HG03378 (cell line): ENCODE measurements around the gene CLNK.
A peak's percentile ranks its signal among the peaks of the same experiment; 100 is the strongest.

Source experiments
- ATAC-seq: cut with Tn5 transposase; IDR thresholded peaks from one replicate; pipeline ENCODE4 v1.9.1; 2021; ENCODE audit warnings: mild to moderate bottlenecking, moderate library complexity; ENCODE audit not compliant: unreplicated experiment

CLNK gene

DNA sequence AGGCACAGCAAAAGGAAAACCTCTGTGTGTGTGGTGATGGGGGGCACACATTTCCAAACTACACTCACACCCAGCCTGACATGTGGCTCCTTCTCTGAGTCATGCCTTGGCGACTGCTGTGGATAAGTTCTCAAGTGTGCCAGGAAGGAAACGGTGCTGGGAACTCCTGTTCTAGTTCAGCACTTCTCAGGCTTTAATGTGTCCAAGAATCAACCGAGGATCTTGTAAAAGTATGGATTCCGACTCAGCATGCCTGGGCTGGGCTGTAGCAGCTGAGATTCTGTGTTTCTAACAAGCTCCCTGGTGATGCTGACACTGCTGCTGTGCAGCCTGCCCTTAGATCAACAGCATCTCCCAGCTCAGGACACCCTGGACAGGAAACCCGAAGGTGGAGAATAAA, 20.2 kb downstream of the CLNK start:
- no peak for ATAC-seq

DNA sequence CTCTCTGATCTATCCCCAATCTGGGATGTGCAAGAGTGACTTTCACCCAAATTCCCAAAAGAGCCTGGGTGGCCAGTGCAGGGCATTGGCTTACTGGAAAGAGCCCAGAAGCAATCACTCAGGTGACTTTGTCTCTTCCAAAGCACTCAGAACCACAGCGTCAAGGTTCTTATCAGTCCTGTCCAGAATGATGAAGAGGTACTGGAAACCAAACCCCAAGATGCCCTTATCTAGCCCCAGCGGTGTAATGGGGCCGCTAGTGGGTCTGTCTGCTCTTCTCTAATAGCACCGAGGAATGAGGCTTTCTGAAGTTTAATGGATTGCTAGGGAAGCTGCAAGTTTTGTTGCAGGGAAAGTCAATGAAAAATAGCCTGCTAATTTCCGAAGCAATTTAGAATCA, 21.6 kb downstream of the CLNK start:
- ATAC-seq = no peak

GRCh38 chr4:10661047-10661446, 23.5 kb downstream of the CLNK start:
- no peak for ATAC-seq

GRCh38 chr4:10659251-10659650, 25.3 kb downstream of the CLNK start:
- no peak for ATAC-seq

- no peak for ATAC-seq
Observed at GRCh38 chr4:10656988-10657387, 27.6 kb downstream of the CLNK start.

DNA sequence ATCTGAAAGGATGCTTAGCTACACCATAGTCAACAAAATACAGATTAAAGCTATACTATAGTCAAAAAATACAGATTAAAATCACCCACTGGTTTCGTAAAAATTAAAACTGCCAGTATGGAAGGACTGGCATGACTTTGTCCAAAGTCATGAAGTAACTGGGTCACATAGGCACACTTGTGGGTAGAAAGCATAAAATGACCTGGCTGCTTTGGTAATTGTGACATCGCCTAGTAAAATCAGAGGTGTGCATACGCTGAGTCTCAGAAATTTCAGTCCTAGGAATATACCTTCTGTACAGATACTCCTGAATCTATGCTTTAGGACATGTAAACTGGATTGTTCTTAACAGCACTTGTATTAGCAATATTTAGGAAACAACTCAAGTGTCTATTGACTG, 28.1 kb downstream of the CLNK start:
- no peak for ATAC-seq

GRCh38 chr4:10655968-10656367, 28.6 kb downstream of the CLNK start:
- ATAC-seq = no peak

- no peak for ATAC-seq
Observed at GRCh38 chr4:10648479-10648878, 36.1 kb downstream of the CLNK start.

DNA sequence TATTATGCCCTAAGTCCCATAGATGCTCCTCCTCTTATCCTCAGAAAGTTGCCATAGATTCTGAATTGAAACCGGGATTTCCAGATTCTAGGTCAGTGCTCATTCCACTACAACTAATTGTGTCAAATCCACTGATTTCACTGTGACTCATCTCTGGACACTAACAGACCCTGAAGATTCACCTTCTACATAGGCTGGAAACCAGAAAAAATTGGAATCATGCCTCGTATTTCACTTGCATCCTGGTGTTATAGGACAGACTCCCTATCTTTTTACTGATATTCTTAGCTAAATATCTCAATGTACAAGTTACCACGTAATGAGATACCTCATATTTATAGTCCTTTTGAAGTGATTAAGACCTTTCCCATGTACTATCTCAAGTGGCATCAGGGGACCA, 36.7 kb downstream of the CLNK start:
- ATAC-seq = no peak

DNA sequence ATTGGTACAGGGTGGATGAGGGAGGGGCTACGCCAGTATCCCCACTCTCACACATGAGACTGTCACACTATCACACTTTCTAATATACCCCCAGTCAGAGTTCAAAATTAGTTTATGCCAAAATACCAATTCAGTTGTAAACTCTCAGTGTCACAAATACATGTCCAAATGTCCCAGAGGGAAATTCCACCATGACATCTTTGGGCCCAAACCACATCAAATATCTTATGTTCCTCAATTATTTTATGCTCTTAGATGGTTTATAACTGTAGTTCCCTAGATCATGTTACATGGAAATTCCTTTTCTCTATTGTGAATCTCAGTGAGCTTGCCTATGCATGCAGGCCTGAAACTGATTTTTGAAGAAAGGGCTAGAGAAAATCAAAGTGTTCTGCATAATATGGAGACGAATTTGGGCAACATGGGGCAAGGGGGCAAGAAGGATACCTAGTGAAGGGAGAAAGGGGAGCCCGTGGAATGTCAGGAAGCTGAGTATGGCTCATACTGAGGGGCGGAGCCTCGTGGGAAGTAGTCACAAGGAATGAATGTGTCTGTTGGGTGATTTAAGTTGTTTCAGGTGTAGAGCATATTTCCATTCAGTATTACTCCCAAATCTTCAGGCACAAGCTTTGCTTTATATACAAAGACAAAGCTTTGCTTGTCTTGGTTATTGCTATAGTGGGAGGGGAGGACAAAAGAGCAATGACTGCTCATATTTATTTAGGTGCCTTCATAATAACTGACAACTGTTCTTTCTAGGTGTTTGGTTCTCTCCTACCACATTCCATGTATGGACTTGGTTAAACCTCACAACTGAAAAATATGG, 40.8 kb downstream of the CLNK start:
- no peak for ATAC-seq

GRCh38 chr4:10640561-10641201, 43.9 kb downstream of the CLNK start:
- no peak for ATAC-seq

- ATAC-seq = no peak
Observed at GRCh38 chr4:10639664-10640063, 44.9 kb downstream of the CLNK start.

- ATAC-seq = no peak
Observed at GRCh38 chr4:10639100-10639499, 45.5 kb downstream of the CLNK start.

GRCh38 chr4:10635091-10635490, 49.5 kb downstream of the CLNK start:
- no peak for ATAC-seq

GRCh38 chr4:10629394-10629793, 55.2 kb downstream of the CLNK start:
- peak; percentile 56 for ATAC-seq

DNA sequence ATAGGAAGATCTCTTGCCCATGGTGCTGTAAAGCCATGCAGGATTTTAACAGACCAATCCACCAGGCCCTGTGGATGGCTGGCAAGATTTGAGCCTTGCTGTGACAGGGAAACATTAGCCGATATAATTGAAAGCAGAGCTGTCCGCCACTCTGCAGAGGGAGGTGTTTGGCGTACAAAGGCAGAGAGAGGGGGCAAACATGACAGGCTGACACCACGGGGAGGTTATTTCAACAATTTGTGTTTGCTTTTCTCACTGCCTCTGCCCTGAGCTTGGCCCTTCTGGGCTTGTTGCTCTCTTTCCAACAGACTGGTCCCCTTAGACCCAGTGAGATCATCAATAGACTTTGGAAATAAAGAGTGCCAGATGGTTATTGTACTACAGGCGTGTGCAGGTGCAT, 59.4 kb downstream of the CLNK start:
- ATAC-seq = no peak

DNA sequence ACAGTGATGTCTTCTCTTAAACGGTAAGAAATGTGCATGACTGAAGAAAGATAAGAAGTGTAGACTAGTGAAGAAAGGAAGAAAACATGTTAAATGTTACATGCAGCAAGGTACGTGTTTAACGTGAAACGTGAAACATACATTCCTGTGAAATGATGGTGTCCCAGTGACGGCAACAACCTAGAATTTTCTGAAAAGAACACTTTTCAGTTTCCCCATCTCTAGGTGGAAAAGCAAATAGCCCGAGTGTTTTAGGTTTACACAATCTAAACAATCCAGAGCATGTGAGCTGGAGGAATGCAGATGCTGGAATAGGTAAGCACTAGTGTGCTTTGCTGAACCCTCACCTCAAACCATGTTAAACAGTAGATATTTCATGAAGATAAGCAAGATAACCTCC, 60.7 kb downstream of the CLNK start:
- no peak for ATAC-seq

DNA sequence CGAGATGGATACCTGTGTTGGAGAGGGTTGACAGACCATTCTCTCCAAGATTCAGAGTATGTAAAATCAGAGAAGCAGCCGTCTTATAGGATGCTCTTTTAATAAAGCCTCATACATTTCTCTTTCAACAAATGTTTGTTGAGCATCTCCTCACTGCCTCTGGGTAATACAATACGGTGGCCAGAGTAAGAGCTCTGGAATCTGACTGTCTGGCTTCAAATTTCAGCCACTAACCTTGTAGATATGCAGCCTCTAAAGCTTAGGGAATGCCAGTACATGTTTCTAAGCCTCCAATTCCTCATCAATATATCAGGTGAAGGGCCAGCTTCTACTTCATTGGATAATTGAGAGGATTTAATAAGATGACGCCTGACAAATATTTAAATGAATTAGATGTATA, 61.3 kb downstream of the CLNK start:
- no peak for ATAC-seq

DNA sequence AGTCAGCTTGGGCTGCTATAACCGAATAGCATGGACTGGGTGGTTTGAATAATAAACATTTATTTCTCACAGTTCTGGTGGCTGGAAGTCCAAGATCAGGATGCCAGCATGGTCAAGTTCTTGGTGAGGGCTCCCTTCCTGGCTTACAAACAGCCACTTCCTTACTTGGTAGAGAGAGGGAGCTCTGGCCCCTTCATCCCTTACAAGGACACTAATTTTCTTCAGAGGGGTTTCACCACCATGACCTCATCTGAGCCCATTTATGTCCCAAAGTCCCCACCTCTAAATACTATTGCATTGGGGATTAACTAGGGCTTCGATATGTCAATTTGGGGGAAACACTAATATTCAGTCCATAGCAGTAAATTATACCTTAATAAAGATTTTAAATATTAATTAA, 61.8 kb downstream of the CLNK start:
- ATAC-seq = peak; percentile 61

GRCh38 chr4:10620935-10621488, 63.6 kb downstream of the CLNK start:
- ATAC-seq = no peak

DNA sequence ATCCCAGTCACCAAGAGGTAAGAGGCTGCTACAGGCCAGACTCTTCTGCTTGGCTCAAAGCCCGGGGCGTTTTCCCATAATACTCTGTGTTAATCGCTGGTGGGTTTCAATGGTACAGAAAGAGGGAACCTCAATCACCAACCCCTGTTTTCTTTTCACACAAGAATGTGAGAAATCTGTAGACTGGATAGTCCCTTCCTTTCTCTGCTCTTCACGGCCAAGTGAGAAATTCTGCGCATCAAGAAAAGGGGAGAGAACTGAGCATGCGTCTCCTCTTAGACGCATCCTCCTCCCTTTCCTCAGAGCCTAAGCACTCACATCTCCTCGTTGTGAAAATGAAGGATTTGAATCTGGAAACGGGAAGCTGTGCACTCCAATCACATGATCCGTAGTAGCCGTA, 64.7 kb downstream of the CLNK start:
- no peak for ATAC-seq

DNA sequence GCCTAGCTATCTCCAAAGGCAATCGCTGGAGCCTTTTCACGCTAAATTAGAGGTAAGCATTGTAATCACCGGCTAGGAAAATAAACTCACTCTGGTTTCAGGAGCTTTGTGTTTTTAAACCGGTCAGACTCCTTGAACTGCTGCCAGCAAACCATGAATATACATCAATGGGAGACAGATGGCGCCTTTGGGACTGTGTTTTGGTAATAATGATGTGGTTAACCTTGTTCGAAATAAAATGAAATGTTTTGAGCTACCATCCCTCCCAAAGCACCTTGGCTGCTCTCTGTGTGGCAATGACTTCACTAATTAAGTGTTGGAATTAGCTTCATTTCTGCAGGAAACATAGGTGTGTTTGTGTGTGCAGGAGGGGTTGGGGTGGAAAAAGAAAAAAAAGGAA, 65.3 kb downstream of the CLNK start:
- no peak for ATAC-seq
